Suprapubic skin (tissue), 4 donors: ENCODE measurements around the gene DEPDC5.

Source experiments
- CTCF ChIP-seq, 2 donors: fragments of 200-600 bp in 1 of 2; fragments of 450-650 bp in 1 of 2; sonication (generic) in 1 of 2; IDR thresholded peaks; one replicate each; pipeline ENCODE4 v1.5.1; 2016 to 2019; ENCODE audit warnings: antibody characterized with exemption in 2 of 2, mild to moderate bottlenecking in 1 of 2, moderate library complexity in 1 of 2
- EP300 ChIP-seq: sonication (generic); formaldehyde crosslinking; IDR thresholded peaks from one replicate; pipeline ENCODE4 v1.6.1; 2017; ENCODE audit warnings: antibody characterized with exemption
- POLR2A ChIP-seq, 2 donors: fragments of 450-650 bp; IDR thresholded peaks; one replicate each; pipeline ENCODE4 v1.6.1; 2017; ENCODE audit warnings: antibody characterized with exemption in 2 of 2, mild to moderate bottlenecking in 2 of 2, moderate library complexity in 2 of 2
- POLR2AphosphoS5 ChIP-seq, 3 donors: sonication (generic); formaldehyde crosslinking; IDR thresholded peaks; one replicate each; pipeline ENCODE4 v1.6.1; 2017; ENCODE audit warnings: antibody characterized with exemption in 3 of 3

- no peak for TF ChIP-seq POLR2A (IDR thresholded peaks at IDR 0.05)
- TF ChIP-seq CTCF (IDR thresholded peaks at IDR 0.05) = no peak
- no peak for TF ChIP-seq POLR2AphosphoS5 (IDR thresholded peaks at IDR 0.05)
- TF ChIP-seq EP300 = no peak
These were observed 700 bp upstream of the DEPDC5 start for GRCh38 chr22:31753005-31753633.
